Type B pancreatic cell (in vitro differentiated cells): Measurements from ENCODE around the gene HAT1. TPM values are rescaled to one million over a fixed set of nuclear protein-coding genes. Genes with fewer than 3 reads are reported as not detected.

Source experiments
- DNase-seq: peaks from one replicate; pipeline ENCODE4 v3.0.0; 2021; ENCODE audit warnings: mixed read lengths; ENCODE audit not compliant: unreplicated experiment; ENCODE audit errors: extremely low spot score
- H3K27ac Mint-ChIP-seq: 2 replicates; pipeline ENCODE4 v1.8.0; 2021; ENCODE audit warnings: mild to moderate bottlenecking, mixed read lengths
- H3K27me3 Mint-ChIP-seq: 2 replicates; pipeline ENCODE4 v1.8.0; 2021; ENCODE audit warnings: mixed read lengths
- H3K36me3 Mint-ChIP-seq: 2 replicates; pipeline ENCODE4 v1.8.0; 2021; ENCODE audit warnings: mixed read lengths
- H3K4me1 Mint-ChIP-seq: one replicate; pipeline ENCODE4 v1.8.0; 2021; ENCODE audit warnings: mixed read lengths; ENCODE audit not compliant: unreplicated experiment
- H3K4me3 Mint-ChIP-seq: 2 replicates; pipeline ENCODE4 v1.8.0; 2021; ENCODE audit warnings: mild to moderate bottlenecking, mixed read lengths
- H3K9me3 Mint-ChIP-seq: 2 replicates; pipeline ENCODE4 v1.8.0; 2021; ENCODE audit warnings: mixed read lengths
- total RNA-seq: library from RNA; stranded (reverse); gene quantifications from 2 replicates; pipeline ENCODE4 v1.2.1, GENCODE V29; 2021; ENCODE audit warnings: low replicate concordance
- TF ChIP-seq, protein P1 (sequence below): fragments of 200-600 bp; sonication (generic); conservative IDR thresholded peaks from 2 replicates; pipeline ENCODE4 v1.5.0; 2021; ENCODE audit warnings: antibody characterized with exemption, mild to moderate bottlenecking

Gene HAT1
- total RNA-seq, 1 donor from 2014 or later = 43.1 TPM

DNA sequence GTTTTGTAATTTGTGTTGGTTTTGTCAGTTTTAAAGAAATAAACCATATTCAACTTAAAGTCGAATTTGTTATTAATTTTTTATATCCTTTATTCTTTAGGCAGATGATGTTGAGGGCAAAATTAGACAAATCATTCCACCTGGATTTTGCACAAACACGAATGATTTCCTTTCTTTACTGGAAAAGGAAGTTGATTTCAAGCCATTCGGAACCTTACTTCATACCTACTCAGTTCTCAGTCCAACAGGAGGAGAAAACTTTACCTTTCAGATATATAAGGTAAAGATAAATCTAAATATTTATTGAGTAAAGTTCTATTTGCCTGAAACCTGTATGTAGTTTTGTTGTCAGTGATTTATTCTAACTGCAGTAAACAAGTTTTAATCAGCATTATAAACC, 43.0 kb downstream of the HAT1 start:
- H3K36me3 Mint-ChIP-seq = peaks cover 19% of the 10 kb centered on the region
- no peaks in the 10 kb centered on the region for H3K9me3 Mint-ChIP-seq
- H3K27me3 Mint-ChIP-seq = no peaks in the 10 kb centered on the region
- H3K4me3 Mint-ChIP-seq = no peak overlapping the region
- TF ChIP-seq, protein P1, sequence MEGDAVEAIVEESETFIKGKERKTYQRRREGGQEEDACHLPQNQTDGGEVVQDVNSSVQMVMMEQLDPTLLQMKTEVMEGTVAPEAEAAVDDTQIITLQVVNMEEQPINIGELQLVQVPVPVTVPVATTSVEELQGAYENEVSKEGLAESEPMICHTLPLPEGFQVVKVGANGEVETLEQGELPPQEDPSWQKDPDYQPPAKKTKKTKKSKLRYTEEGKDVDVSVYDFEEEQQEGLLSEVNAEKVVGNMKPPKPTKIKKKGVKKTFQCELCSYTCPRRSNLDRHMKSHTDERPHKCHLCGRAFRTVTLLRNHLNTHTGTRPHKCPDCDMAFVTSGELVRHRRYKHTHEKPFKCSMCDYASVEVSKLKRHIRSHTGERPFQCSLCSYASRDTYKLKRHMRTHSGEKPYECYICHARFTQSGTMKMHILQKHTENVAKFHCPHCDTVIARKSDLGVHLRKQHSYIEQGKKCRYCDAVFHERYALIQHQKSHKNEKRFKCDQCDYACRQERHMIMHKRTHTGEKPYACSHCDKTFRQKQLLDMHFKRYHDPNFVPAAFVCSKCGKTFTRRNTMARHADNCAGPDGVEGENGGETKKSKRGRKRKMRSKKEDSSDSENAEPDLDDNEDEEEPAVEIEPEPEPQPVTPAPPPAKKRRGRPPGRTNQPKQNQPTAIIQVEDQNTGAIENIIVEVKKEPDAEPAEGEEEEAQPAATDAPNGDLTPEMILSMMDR = no peak
- DNase-seq = no peak
- H3K4me1 Mint-ChIP-seq = no peaks in the 10 kb centered on the region
- H3K27ac Mint-ChIP-seq = no peak overlapping the region

DNA sequence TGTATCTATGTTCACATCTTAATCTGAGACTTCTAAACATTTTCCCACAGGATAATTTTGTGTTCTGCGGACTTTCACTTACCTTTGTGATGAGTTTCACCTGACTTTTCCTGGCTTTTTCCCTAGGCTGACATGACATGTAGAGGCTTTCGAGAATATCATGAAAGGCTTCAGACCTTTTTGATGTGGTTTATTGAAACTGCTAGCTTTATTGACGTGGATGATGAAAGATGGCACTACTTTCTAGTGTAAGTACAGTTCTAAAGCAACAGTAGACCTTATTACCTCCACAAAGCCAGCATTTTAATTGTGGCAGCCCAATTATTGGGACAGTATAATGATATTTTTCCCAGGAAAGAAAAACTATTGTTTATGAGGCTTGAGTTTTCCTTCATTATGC, 43.4 kb downstream of the HAT1 start:
- H3K9me3 Mint-ChIP-seq = no peaks in the 10 kb centered on the region
- peaks cover 19% of the 10 kb centered on the region for H3K36me3 Mint-ChIP-seq
- TF ChIP-seq, protein P1 = no peak
- DNase-seq = no peak
- no peak overlapping the region for H3K27ac Mint-ChIP-seq
- no peak overlapping the region for H3K4me3 Mint-ChIP-seq
- no peaks in the 10 kb centered on the region for H3K4me1 Mint-ChIP-seq
- no peaks in the 10 kb centered on the region for H3K27me3 Mint-ChIP-seq

DNA sequence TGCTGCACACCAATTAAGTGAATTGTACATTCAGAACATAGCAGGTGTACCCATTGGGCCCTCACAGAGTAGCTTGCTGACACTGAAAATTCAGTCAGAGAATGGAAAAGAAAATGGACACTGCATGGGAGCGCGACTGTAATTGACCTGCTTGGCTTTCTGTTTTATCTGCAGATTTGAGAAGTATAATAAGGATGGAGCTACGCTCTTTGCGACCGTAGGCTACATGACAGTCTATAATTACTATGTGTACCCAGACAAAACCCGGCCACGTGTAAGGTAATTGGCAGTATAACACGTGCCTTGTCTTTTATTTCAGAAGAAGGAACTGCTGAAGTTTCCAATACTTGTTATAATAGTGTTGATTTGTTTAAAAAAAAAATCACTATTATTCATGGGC, 44.0 kb downstream of the HAT1 start:
- Mint-ChIP-seq H3K27ac (no peak overlapping the region), H3K36me3 (peaks cover 20% of the 10 kb centered on the region), H3K27me3 (no peaks in the 10 kb centered on the region), H3K9me3 (no peaks in the 10 kb centered on the region), H3K4me1 (no peaks in the 10 kb centered on the region), H3K4me3 (no peak overlapping the region)
- DNase-seq = no peak
- TF ChIP-seq, protein P1 = no peak

DNA sequence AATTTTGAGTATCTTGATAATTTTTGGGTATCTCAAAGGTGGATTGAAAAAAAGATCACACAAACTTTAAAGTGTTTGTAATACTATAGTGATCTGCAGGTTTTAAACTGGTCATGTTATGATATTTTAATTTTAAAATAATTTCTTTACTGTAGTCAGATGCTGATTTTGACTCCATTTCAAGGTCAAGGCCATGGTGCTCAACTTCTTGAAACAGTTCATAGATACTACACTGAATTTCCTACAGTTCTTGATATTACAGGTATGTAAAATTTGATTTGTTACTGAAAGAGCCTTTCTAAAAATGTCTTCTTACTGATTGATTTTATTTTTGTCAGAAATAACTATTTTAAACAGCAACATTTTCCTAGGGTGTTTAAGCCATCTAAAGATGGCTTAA, 44.4 kb downstream of the HAT1 start:
- no peak for DNase-seq
- no peak overlapping the region for H3K4me3 Mint-ChIP-seq
- TF ChIP-seq, protein P1 = no peak
- H3K9me3 Mint-ChIP-seq = no peaks in the 10 kb centered on the region
- no peaks in the 10 kb centered on the region for H3K4me1 Mint-ChIP-seq
- no peak overlapping the region for H3K27ac Mint-ChIP-seq
- H3K36me3 Mint-ChIP-seq = peaks cover 22% of the 10 kb centered on the region
- H3K27me3 Mint-ChIP-seq = no peaks in the 10 kb centered on the region

DNA sequence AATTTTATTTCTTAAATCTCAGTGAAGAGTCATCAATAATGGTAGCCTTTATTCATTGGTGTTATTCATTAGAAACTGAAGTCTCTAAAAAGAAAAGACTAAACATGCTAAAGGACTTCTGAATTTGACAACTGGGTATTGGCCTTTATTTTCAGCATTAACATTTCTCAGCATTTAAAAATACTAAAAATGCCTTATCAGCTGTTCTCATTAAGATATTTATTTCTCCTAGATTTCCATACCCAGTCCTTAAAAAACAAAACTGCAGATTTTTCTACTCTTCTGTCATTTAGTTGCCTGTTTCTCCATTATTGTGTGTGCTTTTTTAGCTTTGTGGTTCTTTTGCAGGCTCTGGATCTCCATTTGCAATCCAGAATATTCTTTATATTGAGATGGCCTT, 46.2 kb downstream of the HAT1 start:
- no peaks in the 10 kb centered on the region for H3K4me1 Mint-ChIP-seq

More for the DNA sequence above, 46.2 kb downstream of the HAT1 start:
- no peaks in the 10 kb centered on the region for H3K9me3 Mint-ChIP-seq
- no peaks in the 10 kb centered on the region for H3K27me3 Mint-ChIP-seq
- TF ChIP-seq, protein P1 = no peak
- no peak overlapping the region for H3K27ac Mint-ChIP-seq
- DNase-seq = no peak
- H3K36me3 Mint-ChIP-seq = peaks cover 28% of the 10 kb centered on the region
- H3K4me3 Mint-ChIP-seq = no peak overlapping the region
